ENCODE results near the gene GALNT14.
A peak's percentile ranks its signal among the peaks of the same experiment; 100 is the strongest.

Gene GALNT14

GRCh38 chr2:31008561-31009114, 129.6 kb downstream of the GALNT14 start (continued):
- TF ChIP-seq ZNF704 (tag by site-specific recombination; IDR thresholded peaks at IDR 0.05): no peak
- TF ChIP-seq ZNF645 (tag by site-specific recombination; IDR thresholded peaks at IDR 0.05): no peak
- no peak for TF ChIP-seq ZNF692 (tag by site-specific recombination; IDR thresholded peaks at IDR 0.05)
- TF ChIP-seq ZNF513 (tag by site-specific recombination; IDR thresholded peaks at IDR 0.05): no peak
- TF ChIP-seq ZFP69B (tag by site-specific recombination; IDR thresholded peaks at IDR 0.05): 0 out of 2 replicates have a peak, but pooled peaks have one; percentile 32
- no peak for TF ChIP-seq ZNF175 (tag by site-specific recombination; IDR thresholded peaks at IDR 0.05)
- no peak for TF ChIP-seq ZNF16 (tag by site-specific recombination; IDR thresholded peaks at IDR 0.05; ENCODE audit: low read depth)
- TF ChIP-seq ZBTB11 (tag by site-specific recombination; conservative IDR thresholded peaks at IDR 0.05; ENCODE audit: low read depth): no peak
- TF ChIP-seq ZNF654 (tag by site-specific recombination; IDR thresholded peaks at IDR 0.05; ENCODE audit: low read depth): no peak
- 0 out of 2 replicates have a peak, but pooled peaks have one; percentile 11 for TF ChIP-seq ZBTB6 (tag by site-specific recombination; IDR thresholded peaks at IDR 0.05)
- peak; percentile 55; the same call in 1 of the 2 replicates for TF ChIP-seq ZBTB48 (tag by site-specific recombination; IDR thresholded peaks at IDR 0.05)
- TF ChIP-seq ZBTB20 (tag by site-specific recombination; IDR thresholded peaks at IDR 0.05): no peak
- TF ChIP-seq ZNF792 (tag by site-specific recombination; IDR thresholded peaks at IDR 0.05): no peak
- peak; percentile 76 for TF ChIP-seq ZNF2 (tag by site-specific recombination; IDR thresholded peaks at IDR 0.05)
- peak; percentile 79; the same call in 1 of the 2 replicates for TF ChIP-seq ZNF610 (tag by site-specific recombination; IDR thresholded peaks at IDR 0.05; ENCODE audit: borderline replicate concordance)
- TF ChIP-seq ZNF292 (tag by site-specific recombination; IDR thresholded peaks at IDR 0.05; ENCODE audit: borderline replicate concordance, low read depth): no peak
- no peak for TF ChIP-seq ZNF830 (tag by site-specific recombination; IDR thresholded peaks at IDR 0.05; ENCODE audit: low read depth)
- TF ChIP-seq HIC1 (tag by site-specific recombination; IDR thresholded peaks at IDR 0.05): peak; percentile 94
- no peak for TF ChIP-seq PBX3 (CRISPR knock-in tag; IDR thresholded peaks at IDR 0.05)
- peak; percentile 96 for TF ChIP-seq GLIS1 (tag by site-specific recombination; IDR thresholded peaks at IDR 0.05)
- no peak for TF ChIP-seq ZNF560 (tag by site-specific recombination; IDR thresholded peaks at IDR 0.05; ENCODE audit: borderline replicate concordance)
- TF ChIP-seq ZNF184 (tag by site-specific recombination; IDR thresholded peaks at IDR 0.05): no peak
- no peak for TF ChIP-seq ZNF549 (tag by site-specific recombination; IDR thresholded peaks at IDR 0.05)
- peak; percentile 94 for TF ChIP-seq ZNF423 (tag by site-specific recombination; IDR thresholded peaks at IDR 0.05)
- no peak for TF ChIP-seq MYNN (tag by site-specific recombination; IDR thresholded peaks at IDR 0.05; ENCODE audit: borderline replicate concordance)
- TF ChIP-seq ZBTB7A (tag by site-specific recombination; IDR thresholded peaks at IDR 0.05; ENCODE audit: low read depth): no peak
